ENCODE data around the gene LCNL1. TPM values are rescaled to one million over a fixed set of nuclear protein-coding genes. Genes with fewer than 3 reads are reported as not detected.

The LCNL1 gene
- polyA plus RNA-seq, 3 donors from 2014 or later: not detected

GRCh38 chr9:137012694-137013570, 30.1 kb downstream of the LCNL1 start:
- Mint-ChIP-seq H3K27ac (no peak overlapping the region), H3K27me3 (ENCODE audit: low read depth in 3 of 3) (peaks cover 0 to 1% (median 0%) of the 10 kb centered on the region in 3 donors), H3K36me3 (peaks cover 0 to 5% (median 4%) of the 10 kb centered on the region in 3 donors), H3K4me1 (no peaks in the 10 kb centered on the region), H3K4me3 (no peak overlapping the region), H3K9me3 (no peaks in the 10 kb centered on the region)
- no peak for DNase-seq

DNA sequence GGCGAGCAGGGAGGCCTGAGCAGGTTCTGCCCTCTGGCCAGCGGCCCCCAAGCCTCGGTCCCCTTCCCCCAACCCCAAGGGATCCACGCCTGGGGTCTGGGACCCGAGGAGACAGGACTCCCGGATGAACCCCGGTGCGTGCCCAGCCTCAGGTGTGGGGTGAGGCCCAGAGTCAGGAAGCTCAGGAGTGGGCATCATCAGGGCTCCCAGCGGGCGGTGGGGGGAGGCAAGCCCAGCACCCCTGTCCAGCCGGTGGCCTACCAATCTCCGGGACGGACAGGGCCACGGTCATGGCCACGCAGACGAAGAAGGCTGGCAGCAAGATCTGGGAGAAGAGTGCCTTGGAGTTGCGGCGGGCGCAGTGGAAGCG, 30.8 kb downstream of the LCNL1 start:
- H3K9me3 Mint-ChIP-seq: no peaks in the 10 kb centered on the region
- H3K27me3 Mint-ChIP-seq (ENCODE audit: low read depth in 3 of 3): peaks cover 0 to 1% (median 0%) of the 10 kb centered on the region in 3 donors
- peaks cover 0 to 5% (median 4%) of the 10 kb centered on the region in 3 donors for H3K36me3 Mint-ChIP-seq
- H3K27ac Mint-ChIP-seq: no peak overlapping the region
- DNase-seq: no peak
- no peak overlapping the region for H3K4me3 Mint-ChIP-seq
- no peaks in the 10 kb centered on the region for H3K4me1 Mint-ChIP-seq

DNA sequence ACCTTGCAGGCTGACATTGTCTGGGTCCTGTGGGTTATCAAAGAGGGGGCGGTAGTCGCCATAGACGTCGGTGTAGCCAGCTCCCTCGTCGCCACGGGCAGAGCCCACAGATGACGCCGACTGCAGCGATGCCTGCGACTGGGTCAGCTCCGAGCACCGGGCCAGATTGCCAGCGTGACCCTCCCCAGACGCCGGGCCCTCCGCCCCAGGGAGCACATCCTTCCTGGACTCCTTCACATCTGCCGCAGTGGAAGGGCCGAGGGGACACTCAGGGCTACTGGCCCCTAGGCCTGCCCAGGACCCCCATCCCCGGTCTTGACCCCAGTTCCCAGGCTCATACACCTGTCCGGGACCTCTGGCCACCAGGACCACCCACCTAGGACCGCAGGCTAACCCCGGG, 31.4 kb downstream of the LCNL1 start:
- Mint-ChIP-seq H3K4me1 (no peaks in the 10 kb centered on the region), H3K36me3 (peaks cover 0 to 5% (median 4%) of the 10 kb centered on the region in 3 donors), H3K9me3 (no peaks in the 10 kb centered on the region), H3K4me3 (no peak overlapping the region), H3K27ac (no peak overlapping the region), H3K27me3 (ENCODE audit: low read depth in 3 of 3) (peaks cover 0 to 1% (median 0%) of the 10 kb centered on the region in 3 donors)
- no peak for DNase-seq

- H3K27me3 Mint-ChIP-seq (ENCODE audit: low read depth in 3 of 3): peaks cover 0 to 1% (median 0%) of the 10 kb centered on the region in 3 donors
- H3K4me3 Mint-ChIP-seq: no peak overlapping the region
- no peak overlapping the region for H3K27ac Mint-ChIP-seq
- H3K9me3 Mint-ChIP-seq: no peaks in the 10 kb centered on the region
- peaks cover 0 to 8% (median 4%) of the 10 kb centered on the region in 3 donors for H3K36me3 Mint-ChIP-seq
- no peaks in the 10 kb centered on the region for H3K4me1 Mint-ChIP-seq
- DNase-seq: no peak
Observed at GRCh38 chr9:137014776-137015539, 32.2 kb downstream of the LCNL1 start.

DNA sequence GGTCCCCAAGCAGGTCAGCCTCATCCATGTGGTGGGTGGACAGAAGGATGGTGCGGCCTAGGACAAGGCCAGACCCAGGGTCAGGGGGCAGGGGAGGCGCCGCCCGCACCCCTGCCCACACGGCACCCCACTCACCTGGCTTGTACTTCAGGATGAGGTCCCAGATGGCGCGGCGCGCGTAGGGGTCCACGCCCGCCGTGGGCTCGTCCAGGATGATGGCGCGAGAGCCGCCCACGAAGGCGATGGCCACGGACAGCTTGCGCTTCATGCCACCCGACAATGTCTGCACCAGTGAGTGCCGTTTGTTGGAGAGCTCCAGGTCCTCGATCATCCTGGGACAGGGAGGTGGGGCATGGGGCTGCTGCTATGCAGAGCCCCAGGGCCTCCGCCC, 32.7 kb downstream of the LCNL1 start:
- no peaks in the 10 kb centered on the region for H3K9me3 Mint-ChIP-seq
- DNase-seq: no peak
- no peaks in the 10 kb centered on the region for H3K4me1 Mint-ChIP-seq
- no peak overlapping the region for H3K4me3 Mint-ChIP-seq
- peaks cover 0 to 8% (median 4%) of the 10 kb centered on the region in 3 donors for H3K36me3 Mint-ChIP-seq
- peaks cover 0 to 1% (median 0%) of the 10 kb centered on the region in 3 donors for H3K27me3 Mint-ChIP-seq (ENCODE audit: low read depth in 3 of 3)
- no peak overlapping the region for H3K27ac Mint-ChIP-seq

DNA sequence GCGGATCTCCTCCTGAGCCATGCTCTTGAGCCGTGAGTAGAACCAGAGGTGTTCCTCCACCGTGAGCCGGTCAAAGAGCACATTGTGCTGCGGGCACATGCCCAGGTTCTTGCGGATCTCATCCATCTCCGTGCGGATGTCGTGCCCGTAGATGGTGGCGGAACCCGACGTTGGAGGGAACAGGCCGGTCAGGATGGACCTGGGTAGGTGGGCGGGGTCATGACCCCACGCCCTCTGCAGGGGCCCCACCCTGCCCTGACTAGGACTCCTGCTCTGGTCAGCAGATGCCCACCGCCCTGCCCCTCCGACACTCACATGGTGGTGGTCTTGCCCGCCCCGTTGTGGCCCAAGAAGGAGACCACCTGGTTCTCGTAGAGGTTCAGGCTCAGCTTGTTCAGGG, 33.2 kb downstream of the LCNL1 start:
- Mint-ChIP-seq H3K27me3 (ENCODE audit: low read depth in 3 of 3) (peaks cover 0 to 1% (median 0%) of the 10 kb centered on the region in 3 donors), H3K9me3 (no peaks in the 10 kb centered on the region), H3K4me1 (no peaks in the 10 kb centered on the region), H3K27ac (no peak overlapping the region), H3K4me3 (no peak overlapping the region), H3K36me3 (peaks cover 0 to 8% (median 4%) of the 10 kb centered on the region in 3 donors)
- DNase-seq: no peak

DNA sequence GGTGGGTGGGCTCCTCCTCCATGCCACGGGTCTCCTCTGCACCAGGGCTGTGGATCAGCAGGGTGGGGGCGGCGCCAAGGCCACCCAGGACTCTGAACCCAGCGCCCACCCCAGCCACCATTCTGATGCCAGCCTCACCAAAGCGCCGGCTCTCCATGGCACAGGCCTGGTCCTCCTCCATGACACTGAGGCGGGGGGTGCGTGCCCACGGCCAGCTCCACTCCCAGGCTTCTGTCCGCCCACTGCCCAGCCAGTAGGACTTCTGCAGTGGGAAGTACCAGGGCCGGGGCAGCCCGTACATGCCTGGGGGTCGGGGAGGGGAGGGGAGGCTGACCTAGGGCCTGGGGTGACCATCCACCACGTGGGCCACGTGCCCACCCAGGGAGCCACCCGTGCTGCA, 33.6 kb downstream of the LCNL1 start:
- H3K9me3 Mint-ChIP-seq: no peaks in the 10 kb centered on the region
- H3K36me3 Mint-ChIP-seq: peaks cover 0 to 8% (median 4%) of the 10 kb centered on the region in 3 donors
- no peak for DNase-seq
- H3K4me3 Mint-ChIP-seq: no peak overlapping the region
- peaks cover 0 to 1% (median 0%) of the 10 kb centered on the region in 3 donors for H3K27me3 Mint-ChIP-seq (ENCODE audit: low read depth in 3 of 3)
- H3K4me1 Mint-ChIP-seq: no peaks in the 10 kb centered on the region
- H3K27ac Mint-ChIP-seq: no peak overlapping the region

- H3K36me3 Mint-ChIP-seq: peaks cover 0 to 12% (median 4%) of the 10 kb centered on the region in 3 donors
- H3K9me3 Mint-ChIP-seq: no peaks in the 10 kb centered on the region
- H3K27me3 Mint-ChIP-seq (ENCODE audit: low read depth in 3 of 3): peaks cover 0 to 1% (median 0%) of the 10 kb centered on the region in 3 donors
- H3K4me3 Mint-ChIP-seq: no peak overlapping the region
- DNase-seq: no peak
- H3K27ac Mint-ChIP-seq: no peak overlapping the region
- H3K4me1 Mint-ChIP-seq: peaks cover 3% of the 10 kb centered on the region in 2 donors
Observed at GRCh38 chr9:137017071-137017470, 34.3 kb downstream of the LCNL1 start.

DNA sequence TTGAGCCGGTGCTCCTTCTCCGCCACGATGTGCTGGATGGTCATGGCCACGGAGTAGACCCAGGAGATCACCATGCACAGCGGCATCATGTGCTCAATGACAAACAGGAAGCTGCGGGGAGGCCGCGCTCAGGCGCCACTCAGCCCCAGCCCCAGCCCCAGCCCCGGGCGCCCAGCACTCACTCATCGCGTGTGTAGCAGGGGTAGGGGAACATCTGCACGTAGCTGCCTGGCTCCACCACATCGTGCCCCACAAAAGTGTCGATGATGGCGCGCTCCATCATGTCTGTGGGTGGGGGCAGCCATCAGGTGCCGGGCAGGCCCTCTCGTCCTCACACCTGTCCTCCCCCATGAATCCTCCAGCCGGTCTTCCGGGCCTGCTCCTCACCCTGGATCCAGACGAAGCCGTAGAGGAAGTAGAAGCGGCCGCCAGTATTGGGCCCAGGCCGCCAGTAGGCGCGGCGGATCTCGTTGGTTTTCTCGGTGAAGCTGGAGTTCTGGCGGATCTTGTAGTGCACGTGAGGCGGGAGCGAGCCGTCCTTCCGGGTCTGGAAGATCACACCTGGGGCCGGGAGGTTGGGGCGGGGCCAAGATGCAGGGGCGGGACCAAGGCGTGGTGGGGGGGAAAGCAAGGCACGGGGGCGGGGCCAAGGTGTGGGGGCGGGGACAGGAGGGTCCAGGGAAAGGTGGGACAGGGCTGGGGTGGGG, 35.2 kb downstream of the LCNL1 start:
- no peak for DNase-seq
- H3K4me3 Mint-ChIP-seq: no peak overlapping the region
- peaks cover 0 to 1% (median 0%) of the 10 kb centered on the region in 3 donors for H3K27me3 Mint-ChIP-seq (ENCODE audit: low read depth in 3 of 3)
- H3K4me1 Mint-ChIP-seq: peaks cover 5 to 6% of the 10 kb centered on the region in 2 donors
- H3K36me3 Mint-ChIP-seq: peaks cover 0 to 13% (median 4%) of the 10 kb centered on the region in 3 donors
- no peak overlapping the region for H3K27ac Mint-ChIP-seq
- no peaks in the 10 kb centered on the region for H3K9me3 Mint-ChIP-seq

- Mint-ChIP-seq H3K27me3 (ENCODE audit: low read depth in 3 of 3) (peaks cover 0 to 1% (median 0%) of the 10 kb centered on the region in 3 donors), H3K9me3 (no peaks in the 10 kb centered on the region), H3K27ac (no peak overlapping the region), H3K4me3 (no peak overlapping the region), H3K4me1 (peaks cover 5 to 6% of the 10 kb centered on the region in 2 donors), H3K36me3 (peaks cover 0 to 13% (median 4%) of the 10 kb centered on the region in 3 donors)
- DNase-seq: no peak
Observed at GRCh38 chr9:137018761-137019559, 36.2 kb downstream of the LCNL1 start.

DNA sequence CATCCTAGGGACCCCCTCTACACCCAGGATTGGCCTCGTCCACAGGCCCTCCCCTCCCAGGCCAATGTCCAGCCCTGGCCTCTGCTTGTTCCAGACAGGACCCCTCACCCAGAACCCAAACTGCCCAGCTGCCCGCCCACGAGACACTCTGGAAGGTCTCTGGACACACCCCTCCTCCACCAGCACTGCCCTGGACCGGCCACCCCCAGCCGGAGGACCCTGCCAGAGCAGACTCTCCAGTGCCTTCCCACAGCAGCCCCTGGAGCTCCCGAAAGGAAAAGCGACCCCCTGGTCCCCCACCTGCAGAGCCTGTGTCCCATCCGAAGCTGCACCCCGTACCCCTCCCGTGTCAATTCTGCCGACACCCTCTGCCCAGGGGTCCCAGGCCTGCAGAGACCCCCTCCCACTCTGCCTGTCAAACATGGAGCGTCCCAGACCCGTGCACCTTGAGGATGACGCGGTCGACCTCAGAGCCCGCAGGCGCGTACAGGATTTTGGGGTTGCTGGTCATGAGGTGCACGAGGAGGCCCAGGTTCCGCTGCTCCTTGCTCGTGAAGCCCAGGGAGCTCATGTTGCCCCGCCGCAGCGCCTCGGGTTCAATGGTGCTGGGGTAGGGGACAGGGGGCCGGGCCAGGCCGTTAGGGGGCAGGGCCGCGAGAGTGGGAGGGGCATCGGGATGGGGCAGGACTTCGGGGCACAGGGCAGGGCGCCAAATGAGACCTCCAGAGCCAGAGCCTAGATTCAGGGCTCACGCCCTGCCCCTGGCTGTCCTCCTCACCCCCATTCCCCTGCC, 37.3 kb downstream of the LCNL1 start:
- no peaks in the 10 kb centered on the region for H3K9me3 Mint-ChIP-seq
- no peak overlapping the region for H3K4me3 Mint-ChIP-seq
- DNase-seq: no peak
- H3K4me1 Mint-ChIP-seq: peaks cover 6 to 7% of the 10 kb centered on the region in 2 donors
- H3K27ac Mint-ChIP-seq: no peak overlapping the region
- H3K36me3 Mint-ChIP-seq: peaks cover 0 to 13% (median 4%) of the 10 kb centered on the region in 3 donors
- H3K27me3 Mint-ChIP-seq (ENCODE audit: low read depth in 3 of 3): peaks cover 0 to 1% (median 0%) of the 10 kb centered on the region in 3 donors

DNA sequence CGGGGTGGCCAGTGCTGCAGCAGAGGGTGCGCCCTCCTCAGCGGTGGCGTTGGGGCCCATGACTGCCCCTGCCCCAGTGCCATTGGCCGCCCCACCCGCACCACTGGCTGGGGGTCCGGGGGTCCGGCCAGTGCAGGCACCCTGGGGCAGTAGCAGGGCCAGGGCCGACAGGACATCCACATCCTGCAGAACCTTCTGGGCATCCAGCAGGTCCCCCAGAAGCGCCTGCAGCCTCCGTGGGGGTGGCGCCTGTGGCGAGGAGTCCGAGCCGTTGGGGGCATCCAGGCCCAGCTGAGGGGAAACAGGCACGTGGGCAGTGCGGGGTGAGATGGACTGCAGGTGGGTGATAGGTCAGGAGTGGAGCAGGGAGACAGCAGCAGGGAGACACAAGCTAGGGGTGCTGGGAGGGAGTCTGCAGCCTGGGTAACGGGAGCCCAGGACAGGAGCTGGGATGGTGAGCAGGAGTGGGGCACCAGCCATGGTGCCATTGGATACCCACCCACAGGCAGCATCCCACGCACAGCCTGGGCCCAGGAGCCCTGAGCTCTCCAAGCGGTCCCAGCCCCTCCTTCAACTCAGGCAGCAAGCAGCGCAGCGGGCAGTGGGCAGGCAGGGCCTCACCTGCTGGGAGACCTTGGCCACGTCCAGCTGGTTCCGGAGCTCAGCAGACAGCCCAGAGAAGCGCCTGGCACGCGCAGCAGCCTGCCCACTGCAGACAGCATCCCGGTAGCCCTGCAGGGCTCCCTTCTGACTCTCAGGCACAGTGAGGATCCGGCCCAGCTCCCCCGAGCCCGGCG, 38.2 kb downstream of the LCNL1 start:
- peaks cover 0 to 13% (median 4%) of the 10 kb centered on the region in 3 donors for H3K36me3 Mint-ChIP-seq

More for the DNA sequence above, 38.2 kb downstream of the LCNL1 start:
- H3K27me3 Mint-ChIP-seq (ENCODE audit: low read depth in 3 of 3): peaks cover 0 to 1% (median 0%) of the 10 kb centered on the region in 3 donors
- H3K4me1 Mint-ChIP-seq: peaks cover 6 to 11% of the 10 kb centered on the region in 2 donors
- H3K4me3 Mint-ChIP-seq: no peak overlapping the region
- no peak overlapping the region for H3K27ac Mint-ChIP-seq
- DNase-seq: no peak
- H3K9me3 Mint-ChIP-seq: no peaks in the 10 kb centered on the region
